Right atrium auricular region (tissue), 2 donors: ENCODE measurements around the gene PTRH2. TPM values are rescaled to one million over a fixed set of nuclear protein-coding genes. Genes with fewer than 3 reads are reported as not detected.

ENCODE experiments used
- DNase-seq: peaks from one replicate; pipeline ENCODE4 v3.0.0-alpha.2; 2019; ENCODE audit warnings: low spot score
- H3K27ac ChIP-seq, 2 donors: fragments of 200-600 bp; sonication (generic); 1 replicate in 1 of 2; 2 replicates in 1 of 2; pipeline ENCODE4 v1.5.1; 2016 to 2019
- H3K27me3 ChIP-seq, 2 donors: fragments of 200-600 bp; sonication (generic); one replicate each; pipeline versions ENCODE4 v1.5.1 to v1.6.0; 2017 to 2019
- H3K36me3 ChIP-seq: fragments of 200-600 bp; sonication (generic); one replicate; pipeline ENCODE4 v1.5.1; 2016
- H3K4me1 ChIP-seq, 2 donors: fragments of 200-600 bp; sonication (generic); one replicate each; pipeline versions ENCODE4 v1.5.1 to v1.6.0; 2017 to 2019
- H3K4me3 ChIP-seq, 2 donors: fragments of 200-600 bp; sonication (generic); 1 replicate in 1 of 2; 2 replicates in 1 of 2; pipeline ENCODE4 v1.5.1; 2017 to 2019; ENCODE audit warnings: mild to moderate bottlenecking in 1 of 2, moderate library complexity in 1 of 2
- H3K9me3 ChIP-seq, 2 donors: fragments of 200-600 bp; sonication (generic); one replicate each; pipeline ENCODE4 v1.5.1; 2019
- total RNA-seq, 2 donors: library from RNA; depleted of rRNA; stranded (reverse); fragments of >200 nt; gene quantifications; one replicate each; pipeline ENCODE4 v1.1.0, GENCODE V29; 2016
- TF ChIP-seq, protein P1 (sequence below), 2 donors: fragments of 200-600 bp; sonication (generic); IDR thresholded peaks; one replicate each; pipeline ENCODE4 v1.5.1; 2019; ENCODE audit warnings: antibody characterized with exemption in 2 of 2

The PTRH2 gene
- total RNA-seq, 2 donors from 2014 or later = 13.8 to 14.1 TPM

DNA sequence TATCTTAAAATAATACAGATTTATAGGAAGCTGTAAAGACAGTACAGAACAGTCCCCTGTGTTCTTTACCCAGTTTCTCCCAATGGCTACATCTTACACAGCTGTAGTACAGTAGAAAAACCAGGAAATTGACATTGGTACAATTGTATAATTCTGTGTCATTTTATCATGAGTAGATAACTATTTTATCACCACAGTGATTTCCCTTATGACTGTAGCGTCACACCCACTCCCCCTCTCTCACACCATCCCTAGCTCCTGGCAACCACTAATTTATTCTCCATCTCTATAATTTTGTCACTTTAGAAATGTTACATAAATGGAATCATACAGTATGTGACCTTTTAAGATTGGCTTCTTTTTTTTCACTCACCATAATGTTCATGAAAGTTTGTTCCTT lies 56.6 kb downstream of the PTRH2 start:
- Histone ChIP-seq H3K36me3 (peaks cover 86% of the 10 kb centered on the region), H3K4me3 (no peak overlapping the region), H3K27ac (no peak overlapping the region), H3K27me3 (no peaks in the 10 kb centered on the region), H3K9me3 (no peaks in the 10 kb centered on the region), H3K4me1 (peaks cover 0 to 5% of the 10 kb centered on the region in 2 donors)
- TF ChIP-seq, protein P1, sequence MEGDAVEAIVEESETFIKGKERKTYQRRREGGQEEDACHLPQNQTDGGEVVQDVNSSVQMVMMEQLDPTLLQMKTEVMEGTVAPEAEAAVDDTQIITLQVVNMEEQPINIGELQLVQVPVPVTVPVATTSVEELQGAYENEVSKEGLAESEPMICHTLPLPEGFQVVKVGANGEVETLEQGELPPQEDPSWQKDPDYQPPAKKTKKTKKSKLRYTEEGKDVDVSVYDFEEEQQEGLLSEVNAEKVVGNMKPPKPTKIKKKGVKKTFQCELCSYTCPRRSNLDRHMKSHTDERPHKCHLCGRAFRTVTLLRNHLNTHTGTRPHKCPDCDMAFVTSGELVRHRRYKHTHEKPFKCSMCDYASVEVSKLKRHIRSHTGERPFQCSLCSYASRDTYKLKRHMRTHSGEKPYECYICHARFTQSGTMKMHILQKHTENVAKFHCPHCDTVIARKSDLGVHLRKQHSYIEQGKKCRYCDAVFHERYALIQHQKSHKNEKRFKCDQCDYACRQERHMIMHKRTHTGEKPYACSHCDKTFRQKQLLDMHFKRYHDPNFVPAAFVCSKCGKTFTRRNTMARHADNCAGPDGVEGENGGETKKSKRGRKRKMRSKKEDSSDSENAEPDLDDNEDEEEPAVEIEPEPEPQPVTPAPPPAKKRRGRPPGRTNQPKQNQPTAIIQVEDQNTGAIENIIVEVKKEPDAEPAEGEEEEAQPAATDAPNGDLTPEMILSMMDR (IDR thresholded peaks at IDR 0.05) = no peak
- no peak for DNase-seq

DNA sequence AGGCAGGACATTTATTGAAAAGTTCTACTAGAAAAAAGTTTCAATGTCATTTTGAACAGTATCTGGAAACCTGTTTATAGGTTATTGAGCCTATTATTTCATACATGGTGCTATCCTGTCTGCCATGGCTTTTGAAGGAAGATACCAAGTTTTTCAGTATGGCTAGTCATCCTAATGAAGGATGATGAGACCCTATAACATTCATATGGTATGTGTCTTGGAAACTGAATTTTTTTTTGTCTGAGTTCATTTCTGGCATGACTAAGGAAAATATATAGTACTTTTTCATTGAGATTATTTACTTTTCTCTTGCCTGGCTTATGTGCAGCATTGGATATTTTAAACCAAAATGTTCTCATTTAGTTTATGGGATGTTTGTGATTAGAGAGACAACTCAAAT lies 57.3 kb downstream of the PTRH2 start:
- TF ChIP-seq, protein P1 (IDR thresholded peaks at IDR 0.05) = no peak
- Histone ChIP-seq H3K4me1 (peaks cover 0 to 6% of the 10 kb centered on the region in 2 donors), H3K27me3 (no peaks in the 10 kb centered on the region), H3K9me3 (no peaks in the 10 kb centered on the region), H3K27ac (no peak overlapping the region), H3K36me3 (peaks cover 88% of the 10 kb centered on the region), H3K4me3 (no peak overlapping the region)
- no peak for DNase-seq

Other genes starting within 250 kb of the PTRH2 start
- gene DHX40, start 141.8 kb downstream of the PTRH2 start, total RNA-seq = 10 to 100 TPM; 22.1 to 22.7 TPM
- gene CLTC, start 87.5 kb downstream of the PTRH2 start, total RNA-seq = 100 to 1,000 TPM; 183 to 256 TPM
- gene VMP1, start 224 bp upstream of the PTRH2 start, total RNA-seq = 10 to 100 TPM; 48.0 to 63.4 TPM
- 1 to 10 TPM; 6.1 to 8.0 TPM for gene TUBD1, start 185.5 kb upstream of the PTRH2 start, total RNA-seq
- gene RPS6KB1, start 185.7 kb upstream of the PTRH2 start, total RNA-seq = 10 to 100 TPM; 14.3 to 21.8 TPM